ENCODE data around the gene RAB21. TPM values are rescaled to one million over a fixed set of nuclear protein-coding genes. Genes with fewer than 3 reads are reported as not detected.

The RAB21 gene
- total RNA-seq, 2 donors from 2014 or later = 47.6 to 51.2 TPM

DNA sequence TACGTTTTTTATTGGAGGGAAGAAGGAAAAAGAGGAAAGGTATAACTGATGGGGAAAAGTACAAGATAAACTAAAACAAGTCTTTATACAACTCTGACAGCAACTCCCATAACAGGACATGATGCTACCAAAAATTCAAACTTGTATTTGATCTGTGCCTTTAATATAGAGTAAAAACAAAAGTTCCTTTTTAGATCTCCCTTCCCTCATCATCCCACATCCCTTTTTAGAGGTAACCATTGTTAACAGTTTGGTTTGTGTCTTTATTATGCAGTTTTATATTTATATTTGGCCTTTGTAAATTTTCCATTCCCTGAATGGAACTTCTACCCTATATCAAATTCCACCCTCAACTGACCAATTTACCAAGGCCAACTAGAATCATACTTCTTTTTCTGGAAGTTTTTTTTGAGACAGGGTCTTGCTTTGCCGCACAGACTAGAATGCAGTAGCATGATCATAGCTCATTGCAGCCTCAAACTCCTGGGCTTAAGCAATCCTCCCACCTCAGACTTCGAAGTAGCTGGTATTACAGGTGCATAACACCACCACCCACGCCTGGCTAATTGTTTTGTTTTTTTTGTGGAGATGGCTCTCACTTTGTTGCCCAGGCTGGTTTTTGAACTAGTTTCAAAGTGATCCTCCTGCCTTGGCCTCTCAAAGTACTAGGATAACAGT lies 36.9 kb downstream of the RAB21 start:
- 85 to 88% methylated on average over 2 to 4 of the region's 4 CpGs for WGBS, 2 experiments (ENCODE audit: insufficient coverage in 1 of 2, insufficient read length in 1 of 2)
- Histone ChIP-seq H3K4me1 (ENCODE audit: control insufficient read depth, insufficient read depth, low read length) (no peaks in the 10 kb centered on the region), H3K4me3 (ENCODE audit: low read length) (no peak overlapping the region), H3K9ac (ENCODE audit: extremely low read depth, low read length, poor library complexity, severe bottlenecking) (no peak overlapping the region), H3K27me3 (ENCODE audit: control insufficient read depth, insufficient read depth, low read length, poor library complexity, severe bottlenecking) (no peaks in the 10 kb centered on the region), H3K9me3 (ENCODE audit: control insufficient read depth, low read length) (no peaks in the 10 kb centered on the region), H3K36me3 (ENCODE audit: control insufficient read depth, insufficient read depth, low read length) (peaks cover 34% of the 10 kb centered on the region), H3K27ac (ENCODE audit: low read depth, low read length) (no peak overlapping the region)
- H3K9me3 Mint-ChIP-seq = no peaks in the 10 kb centered on the region
- no peak for TF ChIP-seq CTCF (conservative IDR thresholded peaks at IDR 0.05)
- peaks cover 7% of the 10 kb centered on the region for H3K36me3 Mint-ChIP-seq (ENCODE audit: low read depth)
- H3K27ac Mint-ChIP-seq = no peak overlapping the region
- no peak overlapping the region for H3K4me3 Mint-ChIP-seq
- no peaks in the 10 kb centered on the region for H3K4me1 Mint-ChIP-seq
- no peaks in the 10 kb centered on the region for H3K27me3 Mint-ChIP-seq (ENCODE audit: insufficient read depth)
- DNase-seq = no peak

- no peaks in the 10 kb centered on the region for H3K9me3 ChIP-seq (ENCODE audit: control insufficient read depth, low read length)
- no peak for DNase-seq
- Mint-ChIP-seq H3K4me1 (no peaks in the 10 kb centered on the region), H3K4me3 (no peak overlapping the region), H3K36me3 (ENCODE audit: low read depth) (peaks cover 3% of the 10 kb centered on the region), H3K9me3 (no peaks in the 10 kb centered on the region), H3K27me3 (ENCODE audit: insufficient read depth) (no peaks in the 10 kb centered on the region), H3K27ac (no peak overlapping the region)
- no peaks in the 10 kb centered on the region for H3K27me3 ChIP-seq (ENCODE audit: control insufficient read depth, insufficient read depth, low read length, poor library complexity, severe bottlenecking)
- H3K27ac ChIP-seq (ENCODE audit: low read depth, low read length) = no peak overlapping the region
- H3K4me3 ChIP-seq (ENCODE audit: low read length) = no peak overlapping the region
- no peaks in the 10 kb centered on the region for H3K4me1 ChIP-seq (ENCODE audit: control insufficient read depth, insufficient read depth, low read length)
- TF ChIP-seq CTCF (conservative IDR thresholded peaks at IDR 0.05) = no peak
- H3K9ac ChIP-seq (ENCODE audit: extremely low read depth, low read length, poor library complexity, severe bottlenecking) = no peak overlapping the region
- 80 to 96% methylated on average over 1 of the region's 1 CpG for WGBS, 2 experiments (ENCODE audit: insufficient coverage in 1 of 2, insufficient read length in 1 of 2)
- H3K36me3 ChIP-seq (ENCODE audit: control insufficient read depth, insufficient read depth, low read length) = peaks cover 24% of the 10 kb centered on the region
These were observed 37.9 kb downstream of the RAB21 start for GRCh38 chr12:71792599-71792998.

DNA sequence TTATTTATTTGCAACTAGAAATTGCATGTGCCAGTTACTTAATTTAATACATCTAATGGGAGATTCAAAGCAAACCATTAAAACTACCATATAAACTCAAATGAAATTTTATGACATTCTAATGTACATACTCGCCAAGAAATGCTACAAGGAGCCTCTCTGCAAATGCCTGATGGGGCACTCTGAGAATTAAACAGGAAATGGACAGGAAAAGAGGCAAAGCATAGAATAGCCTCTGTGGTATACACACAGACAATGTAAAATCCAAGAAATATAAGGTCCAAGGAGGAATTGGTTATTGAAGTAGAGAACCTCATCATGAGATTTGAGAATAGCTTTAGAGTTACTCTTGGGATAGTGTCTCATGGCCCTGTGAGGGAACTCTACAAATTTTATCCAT lies 41.2 kb downstream of the RAB21 start:
- H3K4me1 ChIP-seq (ENCODE audit: control insufficient read depth, insufficient read depth, low read length) = no peaks in the 10 kb centered on the region
- H3K4me3 Mint-ChIP-seq = no peak overlapping the region
- H3K4me1 Mint-ChIP-seq = no peaks in the 10 kb centered on the region
- no peak for DNase-seq
- H3K27ac Mint-ChIP-seq = no peak overlapping the region
- no peaks in the 10 kb centered on the region for H3K9me3 ChIP-seq (ENCODE audit: control insufficient read depth, low read length)
- no peaks in the 10 kb centered on the region for H3K27me3 Mint-ChIP-seq (ENCODE audit: insufficient read depth)
- no peak overlapping the region for H3K27ac ChIP-seq (ENCODE audit: low read depth, low read length)
- no peak overlapping the region for H3K4me3 ChIP-seq (ENCODE audit: low read length)
- peaks cover 6% of the 10 kb centered on the region for H3K36me3 ChIP-seq (ENCODE audit: control insufficient read depth, insufficient read depth, low read length)
- no peak overlapping the region for H3K9ac ChIP-seq (ENCODE audit: extremely low read depth, low read length, poor library complexity, severe bottlenecking)
- no peaks in the 10 kb centered on the region for H3K36me3 Mint-ChIP-seq (ENCODE audit: low read depth)
- 90% methylated on average over 1 of the region's 1 CpG; no CpG with 5 or more reads in 1 of the 2 experiments for whole genome bisulfite sequencing, 2 experiments (ENCODE audit: insufficient coverage in 1 of 2, insufficient read length in 1 of 2)
- H3K9me3 Mint-ChIP-seq = no peaks in the 10 kb centered on the region
- no peak for TF ChIP-seq CTCF (conservative IDR thresholded peaks at IDR 0.05)
- H3K27me3 ChIP-seq (ENCODE audit: control insufficient read depth, insufficient read depth, low read length, poor library complexity, severe bottlenecking) = no peaks in the 10 kb centered on the region
